Measurements from ENCODE around the gene SMPD4.
"Not testable (repeated sequence)": the region's sequence is repeated elsewhere in the genome, so short reads cannot be mapped to it uniquely, and the experiment has no call there.

Gene SMPD4

GRCh38 chr2:130137118-130137517 is 44.3 kb downstream of the SMPD4 start:
- H3K27ac ChIP-seq; DNase-seq; H3K36me3 ChIP-seq (replicated peaks); H3K27me3 ChIP-seq (replicated peaks); H3K4me3 ChIP-seq (ENCODE audit: low read depth, low read length); in situ Hi-C loops (cut with HindIII; ENCODE audit: low pct_ligation_motif_present, low sequenced_read_pairs): not testable (repeated sequence)

GRCh38 chr2:130136546-130136945 is 44.9 kb downstream of the SMPD4 start:
- H3K4me3 ChIP-seq (ENCODE audit: low read depth, low read length); H3K27ac ChIP-seq; H3K27me3 ChIP-seq (replicated peaks); DNase-seq; in situ Hi-C loops (cut with HindIII; ENCODE audit: low pct_ligation_motif_present, low sequenced_read_pairs); H3K36me3 ChIP-seq (replicated peaks): not testable (repeated sequence)

DNA sequence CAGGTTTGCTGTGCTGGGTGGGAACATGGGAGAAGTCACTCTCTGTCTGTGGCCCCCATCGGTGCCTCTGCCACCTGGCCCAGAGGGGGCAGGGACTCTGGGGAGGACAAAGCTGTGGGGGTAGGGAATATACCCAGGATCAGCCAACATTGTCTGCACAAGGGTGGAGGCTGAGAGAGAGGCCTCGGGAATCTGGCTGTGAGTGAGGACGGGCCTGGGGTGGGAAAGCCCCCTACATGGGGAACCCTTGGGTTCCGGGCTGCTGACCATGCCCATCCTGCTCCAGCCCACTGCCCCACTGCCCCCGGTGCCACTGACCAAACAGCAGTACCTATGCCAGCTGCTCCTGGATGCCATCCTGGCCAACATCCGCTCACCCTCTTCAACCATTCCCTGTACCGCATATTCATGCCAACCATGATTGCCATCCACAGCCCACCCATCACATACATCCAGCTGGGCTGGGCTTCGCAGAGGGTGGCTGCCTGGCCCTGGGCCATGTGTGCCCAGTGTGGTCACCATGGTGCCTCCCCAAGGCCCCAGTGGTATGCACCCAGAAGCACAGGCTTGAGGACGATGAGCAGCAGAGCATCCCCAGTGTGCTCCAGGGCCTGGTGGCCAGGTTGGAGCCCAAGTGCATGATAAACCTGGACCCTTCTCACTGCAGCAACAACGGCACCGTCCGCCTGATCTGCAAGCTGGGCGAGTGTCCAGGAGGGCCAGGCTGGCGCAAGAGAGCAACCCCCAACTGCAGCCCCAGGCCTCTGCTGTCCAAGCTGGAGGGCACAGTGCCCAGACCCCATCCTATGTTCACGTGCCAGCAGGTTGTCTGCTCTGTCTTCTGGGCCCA is 45.5 kb downstream of the SMPD4 start:
- no peak for DNase-seq
- H3K27ac ChIP-seq = no peak overlapping the region
- TF ChIP-seq, protein P1, sequence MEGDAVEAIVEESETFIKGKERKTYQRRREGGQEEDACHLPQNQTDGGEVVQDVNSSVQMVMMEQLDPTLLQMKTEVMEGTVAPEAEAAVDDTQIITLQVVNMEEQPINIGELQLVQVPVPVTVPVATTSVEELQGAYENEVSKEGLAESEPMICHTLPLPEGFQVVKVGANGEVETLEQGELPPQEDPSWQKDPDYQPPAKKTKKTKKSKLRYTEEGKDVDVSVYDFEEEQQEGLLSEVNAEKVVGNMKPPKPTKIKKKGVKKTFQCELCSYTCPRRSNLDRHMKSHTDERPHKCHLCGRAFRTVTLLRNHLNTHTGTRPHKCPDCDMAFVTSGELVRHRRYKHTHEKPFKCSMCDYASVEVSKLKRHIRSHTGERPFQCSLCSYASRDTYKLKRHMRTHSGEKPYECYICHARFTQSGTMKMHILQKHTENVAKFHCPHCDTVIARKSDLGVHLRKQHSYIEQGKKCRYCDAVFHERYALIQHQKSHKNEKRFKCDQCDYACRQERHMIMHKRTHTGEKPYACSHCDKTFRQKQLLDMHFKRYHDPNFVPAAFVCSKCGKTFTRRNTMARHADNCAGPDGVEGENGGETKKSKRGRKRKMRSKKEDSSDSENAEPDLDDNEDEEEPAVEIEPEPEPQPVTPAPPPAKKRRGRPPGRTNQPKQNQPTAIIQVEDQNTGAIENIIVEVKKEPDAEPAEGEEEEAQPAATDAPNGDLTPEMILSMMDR (IDR thresholded peaks at IDR 0.05; ENCODE audit: low read depth, low read length, missing control alignments) = no peak
- H3K27me3 ChIP-seq (replicated peaks) = no peaks in the 10 kb centered on the region
- in situ Hi-C loops (cut with HindIII; ENCODE audit: low pct_ligation_motif_present, low sequenced_read_pairs) = no loop called here
- no peak overlapping the region for H3K4me3 ChIP-seq (ENCODE audit: low read depth, low read length)
- no peaks in the 10 kb centered on the region for H3K36me3 ChIP-seq (replicated peaks)

- H3K27me3 ChIP-seq (replicated peaks); DNase-seq; H3K36me3 ChIP-seq (replicated peaks); in situ Hi-C loops (cut with HindIII; ENCODE audit: low pct_ligation_motif_present, low sequenced_read_pairs); H3K27ac ChIP-seq; H3K4me3 ChIP-seq (ENCODE audit: low read depth, low read length): not testable (repeated sequence)
Measured at GRCh38 chr2:130129120-130129829, 52.1 kb downstream of the SMPD4 start, which contains the start of gene POTEF. TSS of gene POTEF (minus strand) at chr2:130129222. CDS start at chr2:130120515, 8,707 bp downstream.

GRCh38 chr2:130128464-130128863 is 52.9 kb downstream of the SMPD4 start:
- H3K36me3 ChIP-seq (replicated peaks); in situ Hi-C loops (cut with HindIII; ENCODE audit: low pct_ligation_motif_present, low sequenced_read_pairs); DNase-seq: not testable (repeated sequence)

GRCh38 chr2:130127726-130128125 is 53.7 kb downstream of the SMPD4 start:
- H3K27me3 ChIP-seq (replicated peaks); H3K27ac ChIP-seq; H3K36me3 ChIP-seq (replicated peaks); in situ Hi-C loops (cut with HindIII; ENCODE audit: low pct_ligation_motif_present, low sequenced_read_pairs); H3K4me3 ChIP-seq (ENCODE audit: low read depth, low read length); DNase-seq: not testable (repeated sequence)

More at GRCh38 chr2:130128464-130128863, 52.9 kb downstream of the SMPD4 start:
- H3K4me3 ChIP-seq (ENCODE audit: low read depth, low read length); H3K27ac ChIP-seq; H3K27me3 ChIP-seq (replicated peaks): not testable (repeated sequence)

- H3K4me3 ChIP-seq (ENCODE audit: low read depth, low read length); H3K36me3 ChIP-seq (replicated peaks); H3K27ac ChIP-seq; H3K27me3 ChIP-seq (replicated peaks); DNase-seq; in situ Hi-C loops (cut with HindIII; ENCODE audit: low pct_ligation_motif_present, low sequenced_read_pairs): not testable (repeated sequence)
Measured at GRCh38 chr2:130120924-130121323, 60.5 kb downstream of the SMPD4 start.

DNA sequence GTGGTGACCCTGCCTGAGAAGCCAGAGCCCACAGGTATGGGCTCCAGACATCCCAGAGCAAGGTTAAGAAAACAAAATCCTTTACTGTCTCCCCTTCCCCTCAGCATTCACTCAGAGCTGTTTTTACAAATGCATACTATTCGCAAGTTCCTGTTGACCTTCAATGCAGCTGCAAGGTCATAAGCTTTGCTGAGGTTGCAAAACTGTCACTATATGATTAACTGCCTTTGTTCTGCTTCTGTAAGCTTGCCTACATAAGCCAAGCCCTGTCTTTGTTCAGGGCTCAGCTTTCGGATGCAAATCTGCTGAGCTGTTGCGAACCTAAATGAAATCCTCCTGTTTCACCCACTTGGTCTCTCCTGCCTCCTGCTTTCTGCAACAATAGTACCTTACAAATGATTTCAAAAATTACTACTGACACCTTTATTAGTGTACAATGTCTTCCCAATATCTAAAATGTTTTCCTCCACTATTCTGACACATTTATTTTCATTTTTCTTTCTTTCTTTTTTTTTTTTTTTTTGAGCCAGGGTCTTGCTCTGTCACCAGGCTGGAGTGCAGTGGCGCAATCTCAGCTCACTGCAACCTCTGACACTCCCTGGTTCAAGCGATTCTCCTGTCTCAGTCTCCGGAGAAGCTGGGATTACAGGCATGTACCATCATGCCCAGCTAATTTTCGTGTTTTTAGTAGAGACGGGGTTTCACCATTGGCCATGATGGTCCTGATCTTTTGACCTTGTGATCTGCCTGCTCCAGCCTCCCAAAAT is 78.6 kb downstream of the SMPD4 start:
- H3K27me3 ChIP-seq (replicated peaks) = not testable (repeated sequence)

More for the DNA sequence above, 78.6 kb downstream of the SMPD4 start:
- H3K27ac ChIP-seq; H3K4me3 ChIP-seq (ENCODE audit: low read depth, low read length); H3K36me3 ChIP-seq (replicated peaks); DNase-seq; in situ Hi-C loops (cut with HindIII; ENCODE audit: low pct_ligation_motif_present, low sequenced_read_pairs): not testable (repeated sequence)
